Measurements from ENCODE around the gene PARP8.

Gene PARP8

GRCh38 chr5:50702615-50703366 lies 36.4 kb downstream of the PARP8 start:
- peak overlapping the region; percentile 96 for H3K27ac Mint-ChIP-seq
- peaks cover 87% of the 10 kb centered on the region for H3K4me1 Mint-ChIP-seq (ENCODE audit: low read depth)
- H3K36me3 Mint-ChIP-seq = peaks cover 17% of the 10 kb centered on the region
- H3K4me3 Mint-ChIP-seq = peak overlapping the region; percentile 55
- no peaks in the 10 kb centered on the region for H3K27me3 Mint-ChIP-seq
- no peaks in the 10 kb centered on the region for H3K9me3 Mint-ChIP-seq (ENCODE audit: low read depth)

GRCh38 chr5:50703367-50703666 lies 36.9 kb downstream of the PARP8 start:
- Mint-ChIP-seq H3K27me3 (no peaks in the 10 kb centered on the region), H3K36me3 (peaks cover 13% of the 10 kb centered on the region), H3K9me3 (ENCODE audit: low read depth) (no peaks in the 10 kb centered on the region), H3K4me1 (ENCODE audit: low read depth) (peaks cover 87% of the 10 kb centered on the region), H3K4me3 (no peak overlapping the region), H3K27ac (peak overlapping the region; percentile 59)

GRCh38 chr5:50704730-50705129 lies 38.3 kb downstream of the PARP8 start:
- Mint-ChIP-seq H3K4me1 (ENCODE audit: low read depth) (peaks cover 88% of the 10 kb centered on the region), H3K4me3 (no peak overlapping the region), H3K9me3 (ENCODE audit: low read depth) (no peaks in the 10 kb centered on the region), H3K27me3 (no peaks in the 10 kb centered on the region), H3K27ac (peak overlapping the region; percentile 83), H3K36me3 (peaks cover 2% of the 10 kb centered on the region)

- no peaks in the 10 kb centered on the region for H3K27me3 Mint-ChIP-seq
- no peaks in the 10 kb centered on the region for H3K9me3 Mint-ChIP-seq (ENCODE audit: low read depth)
- peaks cover under 1% of the 10 kb centered on the region for H3K36me3 Mint-ChIP-seq
- peak overlapping the region; percentile 84 for H3K27ac Mint-ChIP-seq
- H3K4me1 Mint-ChIP-seq (ENCODE audit: low read depth) = peaks cover 84% of the 10 kb centered on the region
- H3K4me3 Mint-ChIP-seq = peak overlapping the region; percentile 51
Measured at GRCh38 chr5:50709471-50709870, 43.0 kb downstream of the PARP8 start.

GRCh38 chr5:50710838-50711237 lies 44.4 kb downstream of the PARP8 start:
- no peaks in the 10 kb centered on the region for H3K9me3 Mint-ChIP-seq (ENCODE audit: low read depth)
- H3K27me3 Mint-ChIP-seq = no peaks in the 10 kb centered on the region
- peaks cover 2% of the 10 kb centered on the region for H3K36me3 Mint-ChIP-seq
- H3K27ac Mint-ChIP-seq = peak overlapping the region; percentile 96
- peak overlapping the region; percentile 79 for H3K4me3 Mint-ChIP-seq
- H3K4me1 Mint-ChIP-seq (ENCODE audit: low read depth) = peaks cover 86% of the 10 kb centered on the region

- Mint-ChIP-seq H3K4me3 (peak overlapping the region; percentile 79), H3K27ac (peak overlapping the region; percentile 96), H3K27me3 (no peaks in the 10 kb centered on the region), H3K36me3 (peaks cover 2% of the 10 kb centered on the region), H3K9me3 (ENCODE audit: low read depth) (no peaks in the 10 kb centered on the region), H3K4me1 (ENCODE audit: low read depth) (peaks cover 88% of the 10 kb centered on the region)
Measured at GRCh38 chr5:50711280-50711679, 44.8 kb downstream of the PARP8 start.

GRCh38 chr5:50712479-50712878 lies 46.0 kb downstream of the PARP8 start:
- H3K9me3 Mint-ChIP-seq (ENCODE audit: low read depth) = peaks cover 5% of the 10 kb centered on the region
- H3K4me1 Mint-ChIP-seq (ENCODE audit: low read depth) = peaks cover 89% of the 10 kb centered on the region
- no peaks in the 10 kb centered on the region for H3K27me3 Mint-ChIP-seq
- peaks cover 7% of the 10 kb centered on the region for H3K36me3 Mint-ChIP-seq
- H3K27ac Mint-ChIP-seq = peak overlapping the region; percentile 96
- peak overlapping the region; percentile 1 for H3K4me3 Mint-ChIP-seq

GRCh38 chr5:50715001-50715400 lies 48.6 kb downstream of the PARP8 start:
- Mint-ChIP-seq H3K9me3 (ENCODE audit: low read depth) (peaks cover 9% of the 10 kb centered on the region), H3K4me3 (peak overlapping the region; percentile 30), H3K27me3 (no peaks in the 10 kb centered on the region), H3K27ac (peak overlapping the region; percentile 90), H3K36me3 (peaks cover 11% of the 10 kb centered on the region), H3K4me1 (ENCODE audit: low read depth) (peaks cover 87% of the 10 kb centered on the region)

GRCh38 chr5:50716134-50716533 lies 49.7 kb downstream of the PARP8 start:
- H3K9me3 Mint-ChIP-seq (ENCODE audit: low read depth) = peaks cover 9% of the 10 kb centered on the region
- H3K27ac Mint-ChIP-seq = peak overlapping the region; percentile 36
- H3K4me1 Mint-ChIP-seq (ENCODE audit: low read depth) = peaks cover 88% of the 10 kb centered on the region
- peaks cover 11% of the 10 kb centered on the region for H3K36me3 Mint-ChIP-seq
- no peak overlapping the region for H3K4me3 Mint-ChIP-seq
- H3K27me3 Mint-ChIP-seq = no peaks in the 10 kb centered on the region

- Mint-ChIP-seq H3K27me3 (no peaks in the 10 kb centered on the region), H3K4me1 (ENCODE audit: low read depth) (peaks cover 87% of the 10 kb centered on the region), H3K9me3 (ENCODE audit: low read depth) (peaks cover 9% of the 10 kb centered on the region), H3K27ac (peak overlapping the region; percentile 52), H3K36me3 (peaks cover 11% of the 10 kb centered on the region), H3K4me3 (peak overlapping the region; percentile 11)
Measured at GRCh38 chr5:50717651-50718050, 51.2 kb downstream of the PARP8 start.

- Mint-ChIP-seq H3K4me1 (ENCODE audit: low read depth) (peaks cover 80% of the 10 kb centered on the region), H3K27me3 (no peaks in the 10 kb centered on the region), H3K9me3 (ENCODE audit: low read depth) (peaks cover 9% of the 10 kb centered on the region), H3K4me3 (peak overlapping the region; percentile 45), H3K27ac (peak overlapping the region; percentile 47), H3K36me3 (peaks cover 9% of the 10 kb centered on the region)
Measured at GRCh38 chr5:50720061-50720710, 53.7 kb downstream of the PARP8 start.

GRCh38 chr5:50722223-50722622 lies 55.8 kb downstream of the PARP8 start:
- no peaks in the 10 kb centered on the region for H3K27me3 Mint-ChIP-seq
- H3K4me3 Mint-ChIP-seq = no peak overlapping the region
- peaks cover 6% of the 10 kb centered on the region for H3K9me3 Mint-ChIP-seq (ENCODE audit: low read depth)
- H3K27ac Mint-ChIP-seq = peak overlapping the region; percentile 31
- H3K4me1 Mint-ChIP-seq (ENCODE audit: low read depth) = peaks cover 82% of the 10 kb centered on the region
- H3K36me3 Mint-ChIP-seq = peaks cover 7% of the 10 kb centered on the region

- Mint-ChIP-seq H3K27me3 (no peaks in the 10 kb centered on the region), H3K27ac (no peak overlapping the region)
Measured at GRCh38 chr5:50724262-50724661, 57.8 kb downstream of the PARP8 start.

GRCh38 chr5:50725800-50726474 lies 59.5 kb downstream of the PARP8 start:
- peak overlapping the region; percentile 94 for H3K27ac Mint-ChIP-seq
- H3K9me3 Mint-ChIP-seq (ENCODE audit: low read depth) = no peaks in the 10 kb centered on the region
- H3K4me3 Mint-ChIP-seq = peak overlapping the region; percentile 65
- no peaks in the 10 kb centered on the region for H3K27me3 Mint-ChIP-seq
- peaks cover 73% of the 10 kb centered on the region for H3K4me1 Mint-ChIP-seq (ENCODE audit: low read depth)
- peaks cover 2% of the 10 kb centered on the region for H3K36me3 Mint-ChIP-seq

More at GRCh38 chr5:50724262-50724661, 57.8 kb downstream of the PARP8 start:
- H3K36me3 Mint-ChIP-seq = no peaks in the 10 kb centered on the region
- H3K4me1 Mint-ChIP-seq (ENCODE audit: low read depth) = peaks cover 78% of the 10 kb centered on the region
- H3K4me3 Mint-ChIP-seq = no peak overlapping the region
- no peaks in the 10 kb centered on the region for H3K9me3 Mint-ChIP-seq (ENCODE audit: low read depth)

- H3K4me3 Mint-ChIP-seq = peak overlapping the region; percentile 65
- no peaks in the 10 kb centered on the region for H3K27me3 Mint-ChIP-seq
- peaks cover 2% of the 10 kb centered on the region for H3K36me3 Mint-ChIP-seq
- no peaks in the 10 kb centered on the region for H3K9me3 Mint-ChIP-seq (ENCODE audit: low read depth)
- peak overlapping the region; percentile 94 for H3K27ac Mint-ChIP-seq
- peaks cover 71% of the 10 kb centered on the region for H3K4me1 Mint-ChIP-seq (ENCODE audit: low read depth)
Measured at GRCh38 chr5:50726475-50727148, 60.2 kb downstream of the PARP8 start.
